Medulla oblongata (tissue), 1 donor: ENCODE results near the gene MYO1H.
"Not testable (repeated sequence)": the region's sequence is repeated elsewhere in the genome, so short reads cannot be mapped to it uniquely, and the experiment has no call there.

Experiments used
- DNase-seq: peaks from one replicate; pipeline ENCODE4 v3.0.0-alpha.2; 2015; ENCODE audit errors: extremely low spot score

The MYO1H gene

DNA sequence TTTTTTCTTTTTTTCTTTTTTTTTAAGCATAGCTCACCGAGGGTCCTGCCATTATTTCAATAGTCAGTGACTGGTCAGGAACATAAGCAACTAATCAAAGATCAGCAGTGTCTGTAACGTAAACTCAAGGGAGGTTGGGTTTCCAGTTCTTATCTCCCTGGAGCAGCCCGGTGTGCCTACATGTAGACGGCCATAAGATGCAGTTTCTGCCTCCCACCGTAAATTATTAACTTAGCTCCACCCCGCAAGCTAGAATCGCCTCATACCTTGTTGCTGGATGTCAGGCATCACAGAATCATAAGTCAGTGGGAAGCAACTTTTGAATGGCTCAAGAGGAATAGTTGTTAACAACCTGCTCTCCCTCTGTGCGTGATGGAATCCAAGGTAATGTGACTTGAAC lies at the start of gene MYO1H:
Gene MYO1H (plus strand): TSS at position 312 of the 400 bp plus-strand sequence. CDS start 61 bp downstream, at position 373.
- DNase-seq: no peak

DNA sequence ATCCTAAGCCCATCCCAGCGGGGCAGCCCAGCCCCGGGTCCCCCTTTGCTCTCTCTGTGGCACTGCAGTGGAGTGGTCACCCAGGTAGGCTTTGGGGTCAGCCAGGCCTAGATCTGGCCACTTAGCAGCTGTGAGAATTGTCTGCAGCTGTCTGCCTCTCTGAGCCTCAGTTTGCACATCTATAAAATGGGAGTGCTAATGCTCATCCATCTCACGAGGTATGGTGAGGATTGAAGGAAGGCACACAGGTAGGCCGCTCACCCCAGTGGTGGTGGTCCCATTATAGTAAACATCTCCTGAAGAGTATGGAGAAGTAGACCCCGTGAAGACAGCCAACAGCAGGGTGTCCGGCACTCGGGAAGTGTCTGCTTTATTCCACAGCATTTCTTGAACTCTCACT lies 47.9 kb upstream of the MYO1H start:
- DNase-seq: no peak

GRCh38 chr12:109301643-109302168 lies 46.0 kb upstream of the MYO1H start:
- no peak for DNase-seq

DNA sequence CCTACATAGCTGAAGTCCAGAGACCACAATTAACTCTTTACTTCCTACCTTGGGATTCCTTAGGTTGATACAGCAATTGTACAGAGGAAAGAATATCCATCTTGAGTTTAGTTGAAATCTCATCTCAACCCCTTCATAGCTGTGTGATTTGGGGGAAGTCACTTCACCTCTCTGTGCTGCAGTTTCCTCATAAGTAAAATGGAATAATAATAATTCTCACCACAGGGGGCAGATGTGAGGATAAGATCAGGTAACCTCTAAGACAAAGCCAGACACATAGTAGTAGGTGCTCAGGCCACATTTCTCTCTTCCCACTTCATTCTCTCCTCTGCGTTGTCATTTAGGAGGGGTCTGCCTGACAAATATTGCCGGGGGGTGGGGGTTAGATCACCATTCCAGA lies 45.3 kb upstream of the MYO1H start:
- no peak for DNase-seq

GRCh38 chr12:109302770-109303169 lies 44.9 kb upstream of the MYO1H start:
- DNase-seq: no peak

DNA sequence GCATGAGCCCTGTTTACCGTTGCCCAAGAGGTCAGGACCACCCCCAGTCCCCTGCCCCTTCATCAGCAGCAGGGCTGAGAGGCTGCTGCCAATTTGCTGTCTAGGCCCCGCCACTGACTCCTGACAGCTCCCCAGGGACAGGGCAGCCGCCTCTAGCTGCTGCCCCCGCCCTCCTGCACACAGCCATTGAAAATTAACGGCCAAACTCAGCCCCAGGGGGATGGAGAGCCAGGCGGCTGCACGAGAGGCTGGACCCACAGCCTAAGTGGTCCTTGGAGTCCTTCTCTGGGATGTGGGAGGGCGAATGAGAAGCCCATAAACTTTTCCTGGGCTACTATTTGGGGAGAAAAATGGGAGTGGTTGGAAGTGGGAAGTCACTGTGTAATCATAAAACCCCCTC lies 43.2 kb upstream of the MYO1H start:
- no peak for DNase-seq

- no peak for DNase-seq
These were observed 42.2 kb upstream of the MYO1H start for GRCh38 chr12:109305547-109305946.

- DNase-seq: no peak
These were observed 40.6 kb upstream of the MYO1H start for GRCh38 chr12:109307051-109307450.

DNA sequence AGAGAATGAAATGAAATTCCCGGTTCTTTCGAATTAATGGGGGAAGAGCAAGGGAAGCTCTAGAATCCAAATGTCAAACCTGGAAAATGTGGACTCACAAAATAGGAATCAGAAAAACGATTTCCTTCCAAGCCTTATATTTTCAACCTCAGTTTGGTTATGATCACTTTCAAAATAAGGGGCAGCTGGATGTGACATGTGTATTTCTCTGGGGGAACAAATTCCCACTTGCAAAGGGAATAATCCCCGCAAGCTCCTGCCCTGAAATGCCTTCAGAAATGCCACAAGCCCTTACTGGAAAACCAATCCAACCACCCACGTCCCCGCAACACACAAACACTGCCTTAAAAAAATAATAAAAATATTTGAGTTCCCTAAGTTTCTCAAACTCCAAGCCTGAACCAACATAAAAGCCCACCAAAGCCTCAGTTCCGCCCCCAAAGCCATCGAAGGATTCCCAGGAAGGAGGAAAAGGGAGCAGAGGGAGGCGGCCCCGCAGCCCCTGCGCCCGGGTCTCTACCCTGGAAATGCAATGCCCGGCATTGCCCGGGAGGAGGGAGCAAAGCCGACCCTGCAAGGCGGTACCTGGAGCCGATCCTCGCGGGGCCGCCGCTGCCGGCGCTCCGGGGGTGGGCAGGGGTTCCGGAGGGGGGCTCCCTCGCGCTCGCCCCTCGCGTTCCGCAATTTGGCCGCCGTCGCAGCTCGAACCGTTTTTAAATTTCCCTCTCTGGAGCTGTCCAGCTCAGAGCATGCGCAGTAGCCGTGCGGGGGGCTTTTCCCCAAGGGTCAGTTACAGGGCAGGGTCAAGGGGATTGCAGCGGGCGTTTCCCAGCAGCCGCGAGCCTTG lies 38.9 kb upstream of the MYO1H start, which contains the start of gene FOXN4:
Gene FOXN4 (minus strand): TSS at position 751 of the 847 bp plus-strand sequence. CDS start 963 bp downstream, outside the sequence.
- DNase-seq: no peak

DNA sequence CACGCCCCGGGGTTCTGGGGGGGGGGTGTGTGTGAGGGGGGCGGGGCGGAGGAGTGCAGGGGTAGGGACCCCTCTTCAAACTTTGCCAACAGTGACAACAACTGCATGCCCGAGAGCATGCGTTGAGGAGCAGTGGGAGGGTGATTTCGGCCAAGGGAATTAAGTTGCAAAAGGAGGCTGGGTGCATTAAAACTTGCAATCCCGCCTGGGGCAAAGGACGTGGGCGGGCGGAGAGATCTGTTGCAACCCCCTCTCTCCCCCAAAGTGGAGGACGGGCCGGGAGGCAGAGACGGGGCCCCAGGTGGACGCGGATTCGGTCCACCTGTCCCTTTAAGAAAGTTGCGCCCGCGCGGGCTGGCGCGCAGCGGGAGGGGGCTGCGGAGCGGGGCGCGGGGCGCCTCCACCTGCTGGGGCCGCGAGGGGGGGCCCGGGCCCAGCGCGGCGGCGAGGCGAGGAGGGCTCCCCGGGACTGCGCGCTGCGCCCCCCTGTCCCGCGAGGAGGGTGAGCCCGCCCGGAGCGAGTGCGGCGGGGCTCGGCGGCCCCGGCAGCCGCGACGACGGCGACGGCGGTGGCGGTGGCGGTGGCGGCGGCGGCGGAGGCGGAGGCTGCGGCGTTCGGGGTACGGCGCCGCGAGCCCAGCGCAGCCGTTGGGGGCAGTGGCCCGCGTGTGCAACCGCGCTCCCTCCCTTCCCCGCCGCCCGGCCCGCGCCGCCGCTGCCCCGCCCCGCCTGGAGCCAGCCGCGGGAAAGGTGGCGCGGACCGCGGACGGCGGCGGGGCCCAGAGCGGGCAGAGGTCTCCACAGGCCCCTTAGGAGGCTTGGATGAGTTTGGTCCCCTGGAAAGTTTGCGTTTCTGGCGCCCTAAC lies 38.1 kb upstream of the MYO1H start:
- DNase-seq: no peak

- no peak for DNase-seq
These were observed 37.2 kb upstream of the MYO1H start for GRCh38 chr12:109310247-109311125.

- DNase-seq: not testable (repeated sequence)
These were observed 26.4 kb upstream of the MYO1H start for GRCh38 chr12:109321294-109321693.

DNA sequence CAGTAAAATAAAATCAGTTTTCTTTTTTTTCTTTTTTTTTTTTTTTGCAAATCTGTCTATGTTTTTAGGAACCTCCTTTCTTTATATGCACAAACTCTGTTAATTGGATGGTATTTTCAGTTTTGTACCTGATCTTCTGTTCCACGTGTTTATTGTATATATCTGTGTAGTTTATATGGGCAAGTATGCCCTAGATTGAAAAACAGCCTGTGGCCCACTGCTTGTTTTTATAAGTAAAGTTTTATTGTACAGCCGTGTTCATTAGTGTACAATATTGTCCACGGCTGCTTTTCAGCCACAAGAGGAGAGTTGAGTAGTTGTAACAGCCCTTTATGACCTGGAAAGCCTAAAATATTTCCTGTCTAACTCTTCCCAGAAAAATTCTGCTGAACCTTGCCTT lies 18.7 kb upstream of the MYO1H start:
- DNase-seq: no peak

DNA sequence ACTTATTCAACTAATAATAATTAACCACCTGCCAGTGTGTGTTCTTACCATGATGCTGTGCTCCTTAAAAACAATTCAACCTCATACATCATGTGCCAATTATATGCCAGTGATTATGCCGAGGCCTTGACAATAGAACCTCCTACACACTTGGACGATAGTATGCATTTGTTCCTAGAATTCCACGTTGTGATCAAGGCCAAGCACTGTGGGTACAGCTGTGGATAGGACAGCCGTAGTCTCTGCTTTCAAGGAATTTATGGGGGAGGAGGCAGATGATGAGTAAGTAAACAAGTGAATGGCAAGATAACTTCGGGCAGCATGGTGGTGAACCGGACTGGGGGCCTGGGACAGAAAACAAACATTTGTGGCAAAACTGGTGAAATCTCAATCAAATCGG lies 18.0 kb upstream of the MYO1H start:
- DNase-seq: no peak

- no peak for DNase-seq
These were observed 17.1 kb upstream of the MYO1H start for GRCh38 chr12:109330282-109331230.

GRCh38 chr12:109331301-109331952 lies 16.3 kb upstream of the MYO1H start:
- no peak for DNase-seq

- no peak for DNase-seq
These were observed 12.8 kb upstream of the MYO1H start for GRCh38 chr12:109334887-109335286.

DNA sequence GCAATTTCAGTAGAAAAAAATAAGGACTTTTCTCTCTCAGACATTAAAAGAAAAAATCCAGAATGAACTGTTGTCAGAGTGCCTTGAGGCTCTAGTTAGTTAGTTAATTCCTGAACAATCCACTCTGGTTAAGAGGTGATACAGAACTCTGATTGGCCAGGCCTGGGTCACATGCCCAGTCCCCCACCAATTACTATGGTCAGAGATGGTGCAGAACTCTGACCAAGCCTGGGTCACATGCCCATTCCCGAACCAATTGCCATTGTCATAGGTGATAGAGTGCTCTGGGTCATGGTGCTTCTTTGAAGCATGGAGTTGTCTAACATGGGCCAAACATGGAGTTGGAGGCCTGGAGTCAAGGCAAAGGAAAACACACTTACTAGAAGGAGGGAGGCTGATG lies 11.1 kb upstream of the MYO1H start:
- DNase-seq: no peak

- no peak for DNase-seq
These were observed 4.0 kb upstream of the MYO1H start for GRCh38 chr12:109343677-109344076.

GRCh38 chr12:109345428-109345827 lies 2.3 kb upstream of the MYO1H start:
- no peak for DNase-seq
